GM19397 (cell line): ENCODE data around the gene VEGFD.

Source experiments
- ATAC-seq: cut with Tn5 transposase; IDR thresholded peaks from one replicate; pipeline ENCODE4 v1.9.1; 2021; ENCODE audit warnings: mild to moderate bottlenecking, moderate library complexity; ENCODE audit not compliant: unreplicated experiment

Gene VEGFD

GRCh38 chrX:15366506-15367352 lies 17.5 kb downstream of the VEGFD start:
- no peak for ATAC-seq

GRCh38 chrX:15359701-15360100 lies 24.5 kb downstream of the VEGFD start:
- ATAC-seq = no peak

- ATAC-seq = no peak
Measured at GRCh38 chrX:15358533-15358932, 25.7 kb downstream of the VEGFD start.

- ATAC-seq = no peak
Measured at GRCh38 chrX:15356444-15356843, 27.8 kb downstream of the VEGFD start.

GRCh38 chrX:15350329-15350996 lies 33.8 kb downstream of the VEGFD start:
- ATAC-seq = no peak

GRCh38 chrX:15349046-15349445 lies 35.2 kb downstream of the VEGFD start:
- ATAC-seq = no peak

GRCh38 chrX:15345976-15346375 lies 38.2 kb downstream of the VEGFD start:
- no peak for ATAC-seq

- no peak for ATAC-seq
Measured at GRCh38 chrX:15344106-15344505, 40.1 kb downstream of the VEGFD start.

GRCh38 chrX:15343075-15343476 lies 41.1 kb downstream of the VEGFD start:
- no peak for ATAC-seq

GRCh38 chrX:15340867-15341266 lies 43.3 kb downstream of the VEGFD start:
- no peak for ATAC-seq

GRCh38 chrX:15336023-15336413 lies 48.2 kb downstream of the VEGFD start:
- no peak for ATAC-seq

GRCh38 chrX:15335135-15336022 lies 48.8 kb downstream of the VEGFD start, which contains the start of gene PIGA:
PIGA (minus strand) TSS chrX:15335523; CDS start chrX:15331930, 3,593 bp downstream.
- peak; percentile 100 for ATAC-seq

- ATAC-seq = no peak
Measured at GRCh38 chrX:15334561-15334960, 49.7 kb downstream of the VEGFD start.

GRCh38 chrX:15328821-15329220 lies 55.4 kb downstream of the VEGFD start:
- ATAC-seq = no peak

- no peak for ATAC-seq
Measured at GRCh38 chrX:15328131-15328530, 56.1 kb downstream of the VEGFD start.

GRCh38 chrX:15322472-15322871 lies 61.7 kb downstream of the VEGFD start:
- no peak for ATAC-seq

- no peak for ATAC-seq
Measured at GRCh38 chrX:15322072-15322471, 62.1 kb downstream of the VEGFD start.

GRCh38 chrX:15321447-15321846 lies 62.8 kb downstream of the VEGFD start:
- no peak for ATAC-seq

GRCh38 chrX:15320297-15320696 lies 63.9 kb downstream of the VEGFD start:
- ATAC-seq = no peak

GRCh38 chrX:15319075-15319474 lies 65.1 kb downstream of the VEGFD start:
- no peak for ATAC-seq

- no peak for ATAC-seq
Measured at GRCh38 chrX:15315509-15315908, 68.7 kb downstream of the VEGFD start, which contains the start of gene ASB11. ASB11 (minus strand) TSS chrX:15315640; CDS start chrX:15315605, 35 bp downstream.
